GM21390 (cell line): Measurements from ENCODE around the gene LRTM2.

Experiments
- ATAC-seq: cut with Tn5 transposase; IDR thresholded peaks from one replicate; pipeline ENCODE4 v1.9.1; 2021; ENCODE audit not compliant: unreplicated experiment

The LRTM2 gene

GRCh38 chr12:1864456-1864855, 44.1 kb downstream of the LRTM2 start:
- no peak for ATAC-seq

GRCh38 chr12:1864867-1865266, 44.5 kb downstream of the LRTM2 start:
- ATAC-seq, result no peak

GRCh38 chr12:1865284-1865866, 45.0 kb downstream of the LRTM2 start:
- ATAC-seq, result no peak

- ATAC-seq, result no peak
Observed at GRCh38 chr12:1869145-1869544, 48.8 kb downstream of the LRTM2 start.

- ATAC-seq, result no peak
Observed at GRCh38 chr12:1870086-1870485, 49.7 kb downstream of the LRTM2 start.

- ATAC-seq, result no peak
Observed at GRCh38 chr12:1870998-1871917, 50.9 kb downstream of the LRTM2 start.

- no peak for ATAC-seq
Observed at GRCh38 chr12:1872001-1872400, 51.6 kb downstream of the LRTM2 start.

GRCh38 chr12:1872448-1872847, 52.1 kb downstream of the LRTM2 start:
- no peak for ATAC-seq

GRCh38 chr12:1873531-1874510, 53.5 kb downstream of the LRTM2 start:
- ATAC-seq, result no peak

- ATAC-seq, result no peak
Observed at GRCh38 chr12:1875608-1876007, 55.2 kb downstream of the LRTM2 start.

- ATAC-seq, result no peak
Observed at GRCh38 chr12:1876086-1876485, 55.7 kb downstream of the LRTM2 start.

GRCh38 chr12:1877169-1877878, 57.0 kb downstream of the LRTM2 start:
- no peak for ATAC-seq

GRCh38 chr12:1878214-1878613, 57.8 kb downstream of the LRTM2 start:
- no peak for ATAC-seq

- ATAC-seq, result no peak
Observed at GRCh38 chr12:1878695-1879094, 58.3 kb downstream of the LRTM2 start.

GRCh38 chr12:1879633-1880032, 59.3 kb downstream of the LRTM2 start:
- no peak for ATAC-seq

GRCh38 chr12:1880153-1880845, 59.9 kb downstream of the LRTM2 start:
- ATAC-seq, result no peak

- ATAC-seq, result no peak
Observed at GRCh38 chr12:1880876-1881275, 60.5 kb downstream of the LRTM2 start.

- no peak for ATAC-seq
Observed at GRCh38 chr12:1881301-1881700, 60.9 kb downstream of the LRTM2 start.

- ATAC-seq, result no peak
Observed at GRCh38 chr12:1881936-1882335, 61.6 kb downstream of the LRTM2 start.

GRCh38 chr12:1882405-1882804, 62.0 kb downstream of the LRTM2 start:
- ATAC-seq, result no peak
